NCI-H2081 (cell line): ENCODE data around the gene NTNG2.

Source experiments
- DNase-seq, 2 experiments: peaks; one replicate each; lab custom pipeline; 2025; lab: John Stamatoyannopoulos, UW

NTNG2 gene

DNA sequence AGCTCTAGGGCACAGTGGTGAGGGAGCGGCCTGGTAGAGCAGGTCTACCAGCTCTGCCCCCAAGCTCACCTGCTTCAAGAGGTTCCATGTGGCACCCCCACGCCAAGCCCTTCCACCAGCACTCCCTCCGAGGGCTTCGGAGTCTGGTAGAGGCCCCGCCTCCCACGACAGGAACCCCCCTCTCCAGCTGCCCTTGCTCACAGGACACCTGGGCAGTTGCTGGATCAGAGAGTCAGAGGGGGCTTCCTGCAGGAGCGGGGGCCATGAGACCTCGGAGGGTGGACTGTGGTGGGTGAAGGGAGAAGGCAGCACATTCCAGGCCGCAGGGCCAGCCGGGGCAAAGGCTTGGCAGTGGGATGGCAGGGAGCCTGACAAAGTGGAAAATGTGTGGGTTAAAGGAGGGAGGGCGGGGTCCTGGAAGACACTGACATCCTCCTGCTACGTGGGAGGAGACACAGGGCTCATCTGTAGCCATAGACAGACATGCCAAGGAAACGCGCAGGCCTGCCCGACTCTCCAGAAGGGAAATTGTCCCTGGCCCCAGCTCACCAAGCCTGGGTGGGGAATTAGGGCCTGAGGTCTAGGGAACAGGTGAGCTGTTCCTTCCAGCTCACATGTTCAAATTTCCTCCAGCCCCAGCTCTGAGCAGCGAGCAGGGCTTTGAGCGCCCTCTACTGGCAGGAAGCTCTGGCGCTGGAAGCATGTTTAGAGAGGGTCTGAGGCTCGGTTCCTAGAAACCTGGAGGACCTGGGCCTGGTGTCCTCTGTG, 74.2 kb downstream of the NTNG2 start:
- DNase-seq, result peak; percentile 78 to 88

DNA sequence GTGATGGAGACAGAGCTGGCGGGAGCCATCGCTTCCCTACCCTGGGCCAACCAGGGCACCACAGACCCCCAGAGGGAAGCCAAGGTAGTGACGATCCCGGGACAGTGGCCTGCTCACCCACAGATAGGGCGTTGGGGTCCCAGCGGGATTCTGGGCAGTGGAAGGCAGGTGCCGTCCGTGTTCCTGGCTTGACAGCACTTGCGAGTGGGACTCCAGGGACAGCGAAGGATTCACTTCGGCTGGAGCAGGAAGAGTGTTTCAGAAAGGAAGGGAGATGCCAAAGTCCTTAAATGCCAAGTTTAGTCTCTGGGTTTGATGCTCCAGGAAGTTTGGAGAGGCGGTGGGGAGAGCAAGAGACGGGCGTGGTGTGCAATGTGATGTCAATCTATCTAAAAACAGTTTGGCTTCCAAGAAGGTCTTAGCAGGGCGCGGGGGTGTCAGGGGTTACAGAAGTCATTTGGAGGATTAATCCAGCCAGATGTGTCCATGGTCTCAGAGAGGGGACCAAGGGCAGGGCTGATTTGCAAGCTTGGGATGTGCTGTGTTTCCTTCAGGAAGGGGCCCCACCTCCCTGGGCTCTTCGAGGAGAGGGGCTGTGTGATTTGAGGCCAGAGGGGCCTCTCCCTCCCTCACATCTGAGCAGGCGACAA, 74.9 kb downstream of the NTNG2 start:
- DNase-seq, result no peak

DNA sequence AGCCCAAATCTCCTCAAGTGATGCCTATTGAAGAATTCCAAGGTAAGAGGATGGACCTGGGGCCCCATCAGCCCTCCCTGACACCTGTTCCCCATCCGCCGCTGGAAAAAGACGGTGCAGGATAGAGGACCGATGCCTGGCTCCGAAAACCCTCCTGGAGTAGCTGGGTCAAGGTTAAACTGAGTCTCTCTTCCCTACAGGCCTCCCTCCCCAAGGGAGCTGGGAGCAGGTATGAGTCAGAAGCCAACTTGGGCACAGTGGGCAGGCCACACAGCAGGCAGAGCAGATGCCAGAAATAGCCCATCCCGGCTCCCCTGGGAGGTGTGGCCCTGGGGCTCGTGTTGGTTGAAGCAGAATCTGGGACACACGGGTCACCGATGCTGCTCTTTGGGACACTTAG, 75.6 kb downstream of the NTNG2 start:
- DNase-seq, result no peak

DNA sequence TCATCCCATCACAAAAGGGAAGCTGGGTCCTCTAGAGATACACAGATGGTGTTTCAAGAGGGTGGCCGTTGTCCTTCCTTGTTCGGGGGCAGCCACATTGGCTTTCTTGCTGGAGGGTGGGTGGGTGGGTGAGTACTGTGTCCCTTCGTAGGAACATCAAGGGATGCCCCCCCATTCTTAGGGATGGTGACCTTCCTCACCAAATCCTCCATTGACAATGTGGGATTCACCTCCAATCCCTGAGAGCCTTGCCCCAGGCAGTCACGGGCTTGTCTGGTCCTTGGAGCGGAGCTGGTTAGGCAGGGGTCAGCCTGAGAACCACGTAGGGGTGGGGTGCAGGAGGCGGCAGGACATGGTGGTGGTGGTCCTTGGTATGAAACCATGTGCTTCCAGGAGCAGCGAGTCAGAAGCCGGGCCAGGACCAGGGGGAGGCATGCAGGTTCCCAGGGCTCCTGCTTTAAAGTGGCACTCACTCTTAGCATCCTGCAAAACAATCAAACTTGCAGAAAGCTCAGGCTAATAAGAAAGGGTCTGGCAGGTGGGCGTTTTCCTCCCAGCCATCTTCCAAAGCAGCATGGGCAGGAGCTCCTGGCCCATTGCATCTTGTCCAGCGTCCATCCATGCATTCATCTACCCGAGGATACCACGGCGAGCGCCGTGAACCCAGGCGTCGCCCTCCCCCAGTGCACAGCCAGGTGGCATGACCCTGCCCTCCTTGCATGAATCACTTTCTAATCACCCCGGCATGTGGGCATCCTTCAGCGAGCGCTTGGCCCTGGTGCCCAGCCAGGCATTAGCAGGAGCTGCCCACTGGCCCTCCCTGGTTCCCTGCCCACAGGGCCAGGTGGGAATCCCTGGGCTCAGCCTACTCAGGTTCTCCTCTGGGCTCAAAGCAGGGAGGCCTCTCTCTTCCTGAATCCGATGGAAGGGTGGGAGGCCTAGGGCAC, 76.4 kb downstream of the NTNG2 start:
- no peak for DNase-seq

DNA sequence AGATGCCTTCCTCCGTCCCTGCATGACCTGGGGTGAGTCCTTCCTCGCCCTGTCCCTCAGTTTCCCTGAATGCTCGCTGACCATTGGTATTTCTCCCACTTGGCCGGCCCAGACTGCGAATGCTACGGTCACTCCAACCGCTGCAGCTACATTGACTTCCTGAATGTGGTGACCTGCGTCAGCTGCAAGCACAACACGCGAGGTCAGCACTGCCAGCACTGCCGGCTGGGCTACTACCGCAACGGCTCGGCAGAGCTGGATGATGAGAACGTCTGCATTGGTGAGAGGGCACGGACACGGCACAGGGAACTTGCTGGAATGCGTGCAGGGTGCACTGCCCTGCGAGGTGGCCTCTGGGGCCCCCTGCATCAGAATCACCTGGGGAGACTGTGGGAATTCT, 77.1 kb downstream of the NTNG2 start:
- no peak for DNase-seq

DNA sequence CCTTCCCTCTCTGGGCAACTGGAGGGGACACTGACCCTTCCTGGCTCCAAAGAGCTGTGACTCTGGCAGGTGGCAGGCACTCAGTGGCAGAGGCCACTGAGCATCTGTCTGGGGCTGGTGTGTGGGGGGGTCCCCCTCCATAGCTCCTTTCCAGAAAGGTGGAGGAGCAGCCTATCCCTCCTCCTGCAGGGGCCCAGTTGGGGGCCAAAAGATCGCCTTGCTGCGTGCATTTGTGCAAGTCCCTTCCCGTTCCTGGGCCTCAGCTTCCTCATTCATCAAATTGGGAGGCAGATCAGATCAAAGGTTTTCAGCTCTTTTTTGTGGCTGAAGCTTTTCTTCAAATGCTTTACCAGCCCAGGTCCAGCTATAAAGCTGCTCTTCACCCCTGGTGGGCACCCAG, 77.7 kb downstream of the NTNG2 start:
- DNase-seq, result no peak

DNA sequence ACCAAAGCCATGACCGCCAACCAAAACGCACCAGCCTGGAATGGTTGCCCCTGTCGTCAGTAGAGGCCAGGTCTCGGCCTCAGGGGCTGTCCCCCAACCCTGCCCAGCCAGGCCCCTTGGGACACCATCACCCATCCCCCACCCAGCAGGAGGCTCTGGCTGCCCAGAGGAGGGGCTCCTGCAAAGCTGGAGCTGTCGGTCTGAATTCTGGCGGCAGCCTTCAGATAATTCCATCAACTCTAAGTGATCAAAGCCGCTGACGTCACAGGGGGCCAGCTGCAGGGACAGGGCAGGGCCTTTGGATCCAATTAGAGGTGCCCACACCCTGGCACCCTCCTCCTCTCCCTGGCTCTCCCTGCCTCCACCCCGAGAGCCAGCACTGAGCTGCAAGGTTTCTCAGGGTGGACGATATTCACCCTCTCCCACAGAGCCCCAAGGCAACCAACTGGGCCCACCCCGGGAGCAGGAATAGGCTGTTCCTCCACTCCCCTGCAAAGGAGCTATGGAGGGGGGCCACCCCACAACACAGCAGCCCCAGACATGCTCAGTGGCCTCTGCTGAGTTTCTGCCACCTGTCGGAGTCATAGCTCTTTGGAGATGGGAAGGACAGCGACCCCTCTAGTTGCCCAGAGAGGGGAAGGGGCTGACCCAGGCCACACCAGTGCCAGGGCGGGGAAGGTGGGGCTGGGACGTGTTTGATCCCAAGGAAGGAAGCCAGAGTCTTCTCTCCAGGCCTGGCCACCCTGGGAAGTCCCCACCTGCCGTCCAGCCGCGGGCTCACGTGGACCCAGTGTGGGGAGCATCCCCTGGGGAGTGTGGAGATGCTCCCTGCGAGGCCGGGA, 78.4 kb downstream of the NTNG2 start:
- no peak for DNase-seq

DNA sequence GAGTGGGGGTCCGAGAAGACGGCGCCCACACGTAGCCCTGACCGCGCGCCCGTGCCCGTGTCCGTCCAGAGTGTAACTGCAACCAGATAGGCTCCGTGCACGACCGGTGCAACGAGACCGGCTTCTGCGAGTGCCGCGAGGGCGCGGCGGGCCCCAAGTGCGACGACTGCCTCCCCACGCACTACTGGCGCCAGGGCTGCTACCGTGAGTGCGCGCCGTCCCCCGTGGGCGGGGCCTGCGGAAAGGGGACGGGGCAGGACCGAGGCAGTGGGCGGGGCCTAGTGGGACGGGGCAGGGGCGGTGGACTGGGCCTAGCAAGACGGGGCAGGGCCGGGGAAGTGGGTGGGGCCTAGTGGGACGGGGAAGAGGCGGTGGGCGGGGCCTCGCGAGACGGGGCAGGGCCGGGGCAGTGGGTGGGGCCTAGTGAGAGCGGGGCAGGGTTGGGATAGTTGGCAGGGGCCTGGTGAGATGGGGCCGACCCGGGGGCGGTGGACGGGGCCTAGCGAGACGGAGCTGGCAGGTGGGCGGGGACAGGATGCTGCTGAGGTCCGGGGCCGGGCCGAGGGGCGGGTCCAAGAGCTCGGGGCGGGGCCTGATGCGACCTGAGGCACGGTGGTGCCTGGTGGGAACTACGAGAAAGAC, 79.1 kb downstream of the NTNG2 start:
- peak; percentile 91 to 99 for DNase-seq

DNA sequence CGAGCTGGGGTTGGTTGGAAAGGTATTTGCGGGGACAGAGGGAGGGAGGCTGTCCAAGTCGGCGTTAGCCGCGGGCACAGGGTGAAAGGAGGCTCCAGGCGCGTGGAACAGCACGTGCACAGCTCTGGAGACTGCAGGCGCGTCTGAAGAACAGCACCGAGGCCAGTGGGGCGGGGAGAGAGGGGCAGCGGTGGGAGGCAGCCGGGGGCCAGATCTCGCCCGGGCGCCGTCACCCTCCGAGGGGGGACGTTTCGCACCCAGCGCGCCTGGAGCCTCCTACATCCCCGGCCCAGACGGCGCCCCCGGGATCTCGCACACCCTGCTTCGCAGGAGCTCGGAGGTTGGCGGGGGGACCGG, 79.6 kb downstream of the NTNG2 start:
- DNase-seq, result no peak

DNA sequence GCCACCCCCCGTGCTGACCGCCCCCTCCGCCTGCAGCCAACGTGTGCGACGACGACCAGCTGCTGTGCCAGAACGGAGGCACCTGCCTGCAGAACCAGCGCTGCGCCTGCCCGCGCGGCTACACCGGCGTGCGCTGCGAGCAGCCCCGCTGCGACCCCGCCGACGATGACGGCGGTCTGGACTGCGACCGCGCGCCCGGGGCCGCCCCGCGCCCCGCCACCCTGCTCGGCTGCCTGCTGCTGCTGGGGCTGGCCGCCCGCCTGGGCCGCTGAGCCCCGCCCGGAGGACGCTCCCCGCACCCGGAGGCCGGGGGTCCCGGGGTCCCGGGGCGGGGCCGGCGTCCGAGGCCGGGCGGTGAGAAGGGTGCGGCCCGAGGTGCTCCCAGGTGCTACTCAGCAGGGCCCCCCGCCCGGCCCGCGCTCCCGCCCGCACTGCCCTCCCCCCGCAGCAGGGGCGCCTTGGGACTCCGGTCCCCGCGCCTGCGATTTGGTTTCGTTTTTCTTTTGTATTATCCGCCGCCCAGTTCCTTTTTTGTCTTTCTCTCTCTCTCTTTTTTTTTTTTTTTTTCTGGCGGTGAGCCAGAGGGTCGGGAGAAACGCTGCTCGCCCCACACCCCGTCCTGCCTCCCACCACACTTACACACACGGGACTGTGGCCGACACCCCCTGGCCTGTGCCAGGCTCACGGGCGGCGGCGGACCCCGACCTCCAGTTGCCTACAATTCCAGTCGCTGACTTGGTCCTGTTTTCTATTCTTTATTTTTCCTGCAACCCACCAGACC, 80.2 kb downstream of the NTNG2 start:
- DNase-seq, result peak in 1 of 2 experiments; percentile 31

DNA sequence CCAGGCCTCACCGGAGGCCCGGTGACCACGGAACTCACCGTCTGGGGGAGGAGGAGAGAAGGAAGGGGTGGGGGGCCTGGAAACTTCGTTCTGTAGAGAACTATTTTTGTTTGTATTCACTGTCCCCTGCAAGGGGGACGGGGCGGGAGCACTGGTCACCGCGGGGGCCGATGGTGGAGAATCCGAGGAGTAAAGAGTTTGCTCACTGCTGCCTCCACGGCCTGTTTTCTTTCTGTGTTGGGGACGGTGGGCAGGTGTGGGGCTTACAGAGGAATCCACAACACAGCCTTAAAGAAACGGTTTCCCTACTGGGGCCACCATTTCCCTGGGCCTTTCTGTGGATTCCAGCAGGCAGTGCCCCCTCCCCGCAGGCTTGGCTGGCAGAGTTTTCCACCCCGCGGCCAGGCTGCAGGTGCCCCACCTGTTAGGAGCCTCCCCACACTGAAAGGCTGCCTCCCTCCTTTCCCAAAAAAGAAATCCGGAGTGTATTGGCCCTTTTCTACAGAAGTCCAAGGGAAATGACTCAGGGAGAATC, 80.8 kb downstream of the NTNG2 start:
- no peak for DNase-seq

DNA sequence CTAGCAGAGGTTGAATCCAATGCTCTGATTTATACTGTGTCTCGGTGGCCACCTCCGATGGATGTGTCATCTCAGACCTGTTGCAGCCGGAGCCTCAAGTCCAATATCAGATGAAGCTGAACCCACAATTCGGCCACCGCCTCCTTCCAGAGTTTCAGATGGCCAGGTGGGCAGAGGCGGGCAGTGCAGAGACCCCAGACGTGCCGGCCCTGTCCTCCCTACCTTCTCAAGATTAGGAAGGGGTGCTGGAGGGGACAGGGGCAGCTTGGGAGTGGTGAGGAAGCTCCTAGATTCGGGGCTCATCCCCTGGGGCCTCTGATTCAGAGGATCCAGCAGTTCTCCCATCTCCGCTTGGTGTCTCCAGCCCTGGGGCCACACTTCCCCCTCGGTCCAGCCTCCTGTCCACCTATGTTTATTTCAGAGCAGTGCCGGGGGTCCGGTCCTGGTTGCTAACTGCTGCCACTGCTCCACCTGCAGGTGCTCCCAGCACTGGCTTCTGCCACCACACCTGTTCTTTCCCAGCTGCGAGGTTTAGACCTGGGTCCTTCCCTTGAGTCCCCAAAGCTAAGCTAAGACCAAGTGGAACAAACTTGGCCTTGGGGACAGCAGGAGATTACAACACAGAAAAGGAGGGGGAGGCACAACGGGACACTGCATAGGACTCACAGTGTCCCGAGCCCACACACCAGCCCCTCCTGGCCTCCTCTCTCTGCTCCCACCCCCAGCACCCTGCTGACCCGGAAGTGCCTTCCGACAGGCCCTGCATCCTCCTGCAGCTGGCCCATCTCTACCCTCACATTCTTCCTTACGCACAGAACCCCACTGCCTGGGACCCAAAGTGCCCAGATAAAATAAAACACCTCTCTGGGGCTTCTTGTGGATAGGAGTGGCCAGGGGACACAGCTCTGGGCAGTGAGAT, 81.6 kb downstream of the NTNG2 start:
- DNase-seq, result no peak

DNA sequence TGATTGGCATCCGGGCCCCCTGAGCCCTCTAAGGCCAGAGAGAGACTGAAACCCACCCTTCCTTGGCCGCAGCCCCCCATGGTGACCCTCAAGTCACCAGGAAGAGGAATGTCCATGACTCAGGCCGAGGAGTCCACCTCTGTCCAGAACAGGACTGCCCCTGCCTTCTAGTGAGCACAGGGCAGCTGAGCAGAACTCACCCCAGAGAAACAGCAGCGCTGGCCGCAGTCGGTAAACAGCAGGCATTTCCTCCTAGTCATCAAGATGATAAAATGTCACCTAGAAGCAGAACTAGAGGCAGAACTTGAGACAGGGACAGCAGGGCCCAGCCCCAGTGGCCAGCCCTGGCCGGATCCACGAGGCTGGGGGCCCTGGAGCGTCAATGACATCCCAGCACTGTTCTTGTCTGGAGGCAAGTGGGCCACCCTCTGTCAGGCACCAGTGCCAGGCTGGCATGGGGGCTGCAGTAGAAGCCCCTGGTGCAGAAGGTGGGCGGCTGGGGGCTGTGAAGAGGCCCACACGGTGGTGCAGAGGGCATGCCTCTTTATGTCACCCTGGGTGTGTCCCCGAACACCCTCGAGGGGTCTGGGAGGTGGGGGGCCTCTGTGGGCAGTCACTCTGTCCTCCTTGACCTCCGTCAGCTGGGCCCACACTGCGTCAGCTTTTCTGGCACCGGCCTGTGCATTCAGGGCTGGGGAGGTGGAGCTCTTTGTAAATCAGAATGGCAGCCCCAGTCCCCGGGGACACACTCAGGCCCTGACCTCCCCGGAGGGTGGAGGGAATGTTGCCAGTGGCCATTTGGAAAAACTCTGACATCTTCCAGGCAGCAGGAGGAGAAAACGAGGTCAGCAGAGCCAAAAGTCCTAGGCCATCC, 83.0 kb downstream of the NTNG2 start:
- DNase-seq, result no peak

DNA sequence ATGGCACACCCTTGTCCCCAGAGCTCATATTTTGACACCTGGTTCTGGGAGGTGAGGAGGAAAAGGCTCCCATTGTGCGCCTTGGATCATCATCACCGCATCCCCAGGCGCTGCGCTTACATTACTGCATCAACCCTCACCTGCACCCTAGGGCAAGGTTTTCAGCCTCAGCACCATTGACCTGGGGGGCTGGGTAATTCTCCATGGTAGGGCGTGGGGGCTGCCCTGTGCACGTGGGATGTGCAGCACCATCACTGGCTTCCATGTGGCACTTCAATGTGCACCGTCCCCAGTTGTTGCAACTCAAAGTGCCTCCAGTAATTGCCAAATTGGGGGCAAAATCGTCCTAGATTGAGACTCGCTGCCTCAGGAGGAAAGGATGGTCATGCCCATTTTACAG, 83.6 kb downstream of the NTNG2 start:
- DNase-seq, result no peak

DNA sequence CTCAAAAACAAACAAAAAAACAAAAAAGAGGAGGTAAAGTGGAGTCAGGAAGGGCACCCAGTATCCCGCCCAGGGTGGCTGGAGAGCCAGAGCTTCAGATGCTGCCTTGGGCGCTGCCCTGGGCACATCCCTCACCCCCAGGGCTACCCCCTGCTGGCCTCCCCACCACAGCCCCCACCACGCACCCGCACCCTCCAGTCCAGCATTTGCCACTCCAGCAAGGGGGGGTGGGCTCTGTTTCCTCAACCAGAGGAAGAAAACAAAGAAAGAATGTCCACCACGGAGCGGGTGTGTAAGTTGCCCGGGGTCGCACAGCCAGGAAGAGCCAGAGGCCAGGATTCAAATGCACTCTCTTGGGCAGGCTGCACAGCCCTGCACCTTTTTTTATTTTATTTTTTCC, 86.1 kb downstream of the NTNG2 start:
- DNase-seq, result no peak

DNA sequence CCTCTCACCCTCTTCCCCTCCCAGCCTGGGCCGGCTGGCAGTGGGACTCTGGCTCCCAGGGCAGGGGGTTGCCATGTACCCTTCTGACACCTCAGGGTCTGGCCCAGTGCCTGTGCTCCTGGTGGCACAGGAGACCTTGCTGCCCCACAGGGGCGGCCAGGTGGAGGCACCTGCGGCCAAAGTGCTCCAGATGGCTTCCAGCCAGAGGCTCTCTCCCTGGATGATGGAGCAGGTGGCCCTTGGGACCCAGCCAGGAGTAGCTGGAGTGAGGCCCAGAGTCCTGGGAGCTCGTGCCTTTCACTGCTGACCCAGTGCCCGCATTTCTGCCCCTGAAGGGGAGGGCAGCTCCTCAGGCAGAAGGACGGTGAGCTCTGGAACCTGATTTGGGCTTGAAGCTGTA, 87.3 kb downstream of the NTNG2 start:
- DNase-seq, result peak in 1 of 2 experiments; percentile 78

DNA sequence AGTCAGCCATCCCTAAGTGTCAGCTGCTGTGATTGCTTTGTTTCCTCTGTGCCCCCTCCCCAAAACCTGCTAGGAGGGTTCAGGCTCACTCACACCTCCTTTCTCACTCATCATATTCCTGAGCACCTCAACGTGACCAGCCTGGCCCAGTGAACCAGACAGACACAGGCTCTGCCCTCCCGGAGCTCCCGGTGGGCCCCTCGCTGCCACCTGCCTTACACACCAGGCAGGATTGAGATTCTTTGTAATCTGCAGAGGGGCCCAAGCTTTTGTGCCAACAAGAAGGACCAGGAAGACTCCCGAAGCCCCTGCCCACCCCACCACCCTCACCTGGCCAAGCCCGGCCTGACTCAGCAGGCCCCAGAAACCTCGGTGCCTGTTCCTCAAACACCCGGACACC, 87.8 kb downstream of the NTNG2 start:
- DNase-seq, result no peak
